ENCODE measurements around the gene SIX5.
"Not testable (repeated sequence)": the region's sequence is repeated elsewhere in the genome, so short reads cannot be mapped to it uniquely, and the experiment has no call there.

Gene SIX5

GRCh38 chr19:45800070-45800553 lies 31.1 kb upstream of the SIX5 start:
- TF ChIP-seq CTCF (IDR thresholded peaks at IDR 0.05; ENCODE audit: extremely low read depth, missing control alignments) = no peak
- DNase-seq (ENCODE audit: low spot score) = no peak

- DNase-seq (ENCODE audit: low spot score) = not testable (repeated sequence)
These were observed 30.5 kb upstream of the SIX5 start for GRCh38 chr19:45799541-45799940.

- DNase-seq (ENCODE audit: low spot score) = peak; percentile 78
- TF ChIP-seq CTCF (IDR thresholded peaks at IDR 0.05; ENCODE audit: extremely low read depth, missing control alignments) = peak; percentile 90
These were observed 30.0 kb upstream of the SIX5 start for GRCh38 chr19:45798995-45799517.

GRCh38 chr19:45794627-45795026 lies 25.6 kb upstream of the SIX5 start:
- no peak for TF ChIP-seq CTCF (IDR thresholded peaks at IDR 0.05; ENCODE audit: extremely low read depth, missing control alignments)
- DNase-seq (ENCODE audit: low spot score) = no peak

GRCh38 chr19:45793876-45794275 lies 24.8 kb upstream of the SIX5 start:
- no peak for TF ChIP-seq CTCF (IDR thresholded peaks at IDR 0.05; ENCODE audit: extremely low read depth, missing control alignments)
- no peak for DNase-seq (ENCODE audit: low spot score)

- no peak for DNase-seq (ENCODE audit: low spot score)
- no peak for TF ChIP-seq CTCF (IDR thresholded peaks at IDR 0.05; ENCODE audit: extremely low read depth, missing control alignments)
These were observed 24.1 kb upstream of the SIX5 start for GRCh38 chr19:45793178-45793564.

- no peak for TF ChIP-seq CTCF (IDR thresholded peaks at IDR 0.05; ENCODE audit: extremely low read depth, missing control alignments)
- peak; percentile 99 for DNase-seq (ENCODE audit: low spot score)
These were observed 23.6 kb upstream of the SIX5 start, which contains the start of gene DMWD for GRCh38 chr19:45792470-45793177. DMWD (minus strand) TSS chr19:45792845; CDS start chr19:45792756, 89 bp downstream.

All from GM20000 (cell line).